GM12874 (cell line): Measurements from ENCODE around the gene SLC12A9.

Experiments used
- CTCF ChIP-seq: IDR thresholded peaks from 2 replicates; pipeline ENCODE4 v1.5.1; 2011; ENCODE audit warnings: low read depth, mild to moderate bottlenecking, control low read depth, low read length, moderate library complexity; ENCODE audit not compliant: insufficient read depth

SLC12A9 gene

GRCh38 chr7:100852048-100852872 is at the start of gene SLC12A9:
TSS of gene SLC12A9 (plus strand) at chr7:100852713. CDS start at chr7:100854198, 1,485 bp downstream.
- TF ChIP-seq CTCF, result peak; percentile 97

- no peak for TF ChIP-seq CTCF
Measured at GRCh38 chr7:100802951-100803350, 49.6 kb upstream of the SLC12A9 start.

- no peak for TF ChIP-seq CTCF
Measured at GRCh38 chr7:100803398-100804161, 48.9 kb upstream of the SLC12A9 start.

GRCh38 chr7:100804681-100805431 is 47.7 kb upstream of the SLC12A9 start:
- no peak for TF ChIP-seq CTCF

- TF ChIP-seq CTCF, result no peak
Measured at GRCh38 chr7:100806276-100806675, 46.2 kb upstream of the SLC12A9 start.

GRCh38 chr7:100808354-100808875 is 44.1 kb upstream of the SLC12A9 start:
- no peak for TF ChIP-seq CTCF

GRCh38 chr7:100811480-100811879 is 41.0 kb upstream of the SLC12A9 start:
- no peak for TF ChIP-seq CTCF
